Stimulated activated CD8-positive, alpha-beta memory T cell treated with anti-CD3 and anti-CD28 coated beads, Interleukin-2, amount 100 ng/mL, for 1 hour (primary cell): ENCODE measurements around the gene STUM.

Source experiments
- DNase-seq, 2 donors: peaks; one replicate each; pipeline ENCODE4 v3.0.0-alpha.2; 2020; ENCODE audit warnings: low read depth in 2 of 2

The STUM gene

DNA sequence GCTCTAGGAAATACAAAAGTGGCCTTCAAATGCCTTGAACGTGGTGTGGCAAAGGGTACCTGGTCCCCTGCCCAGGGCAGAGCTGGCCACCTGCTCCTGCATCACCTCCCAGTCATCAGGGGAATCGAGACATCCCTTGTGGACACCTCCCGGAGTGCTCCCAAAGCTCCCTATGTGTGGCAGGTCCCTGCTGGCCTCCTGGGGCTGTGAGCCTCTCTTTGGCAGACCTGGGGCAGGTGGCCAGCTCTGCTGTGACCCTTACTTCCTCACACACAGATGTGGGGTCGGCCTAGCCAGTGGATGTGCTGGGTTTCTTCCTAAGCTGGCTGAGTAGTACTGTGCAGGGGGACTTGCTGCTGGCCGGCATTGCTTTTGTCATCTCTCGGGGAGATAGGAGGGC, 104.0 kb downstream of the STUM start:
- no peak for DNase-seq

DNA sequence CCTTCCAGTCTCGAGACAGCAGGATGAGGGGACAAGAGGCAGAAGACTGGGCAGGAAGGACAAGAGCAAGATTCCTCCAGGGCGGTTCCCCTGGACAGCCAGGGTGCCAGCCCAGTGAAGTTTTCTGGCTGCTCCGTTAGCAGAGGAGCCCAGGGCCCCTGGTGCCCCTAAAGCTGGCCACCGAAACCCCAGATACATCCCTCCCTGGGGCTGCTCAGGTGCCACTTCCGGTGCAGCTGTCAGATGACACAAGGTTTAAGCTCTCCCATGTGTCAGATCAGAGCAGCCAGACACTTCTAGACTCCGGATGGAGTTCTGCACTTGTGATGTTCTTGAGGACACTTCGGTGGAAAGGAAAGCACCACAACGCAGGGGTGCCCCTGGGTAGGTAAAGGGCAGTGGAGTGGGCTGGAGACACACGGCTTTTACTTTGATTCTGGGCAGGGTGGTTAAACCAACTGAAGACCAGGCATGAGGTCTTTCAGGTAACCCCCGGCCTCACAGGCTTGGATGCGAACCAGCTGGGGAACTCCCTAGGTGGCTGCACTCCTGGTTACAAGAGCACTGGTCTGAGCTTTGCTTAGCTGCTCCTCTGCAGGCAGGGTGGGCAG, 104.9 kb downstream of the STUM start:
- DNase-seq = peak; percentile 33 to 39

DNA sequence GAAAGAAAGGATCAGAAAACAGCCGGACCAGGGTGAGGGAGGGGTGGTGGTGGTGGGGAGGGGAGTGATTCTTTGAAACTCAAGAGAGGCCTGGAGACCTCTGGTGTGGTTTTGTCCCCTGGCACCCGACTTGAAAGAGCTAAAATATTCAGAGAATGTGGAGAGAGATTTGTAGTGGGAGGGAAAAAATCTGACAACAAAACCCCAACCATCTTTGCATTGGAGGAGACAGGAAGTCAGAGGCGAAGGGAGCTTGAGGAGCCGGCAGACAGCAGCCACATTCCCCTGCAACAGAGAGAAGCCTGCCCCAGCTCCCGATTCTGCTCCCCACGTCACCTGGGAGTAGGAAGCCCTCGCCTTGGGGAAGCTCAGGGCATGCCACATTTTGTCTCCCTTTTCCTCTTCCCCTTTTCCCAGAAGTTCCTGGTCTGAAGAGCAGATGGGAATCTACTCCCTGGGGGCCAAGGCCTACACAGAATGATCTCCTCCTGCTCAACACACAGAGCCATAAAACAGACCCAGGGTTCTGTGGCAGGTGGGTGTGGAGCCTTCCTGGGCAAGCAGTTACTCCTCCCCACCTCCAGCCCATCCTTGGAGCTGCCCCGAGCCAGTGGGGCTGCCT, 105.6 kb downstream of the STUM start:
- DNase-seq = no peak

DNA sequence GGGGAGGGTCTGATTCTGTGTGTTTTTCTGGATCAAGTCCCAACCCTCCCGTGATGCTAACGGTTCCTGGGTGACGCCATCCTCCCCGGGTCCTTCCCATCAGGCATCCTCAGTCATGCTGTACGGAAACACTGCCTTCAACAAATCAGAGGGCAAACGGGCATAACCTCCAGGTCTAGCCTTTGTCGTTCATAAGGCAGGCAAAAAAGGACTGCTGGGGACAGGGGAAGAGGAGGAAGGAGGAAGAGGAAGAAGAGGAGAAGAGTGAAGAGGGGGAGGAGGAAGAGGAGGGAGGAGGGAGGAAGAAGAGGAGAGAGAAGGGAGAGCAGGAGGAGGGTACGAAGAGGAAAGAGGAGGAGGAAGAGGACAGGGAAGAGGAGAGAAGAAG, 106.1 kb downstream of the STUM start:
- DNase-seq = no peak

DNA sequence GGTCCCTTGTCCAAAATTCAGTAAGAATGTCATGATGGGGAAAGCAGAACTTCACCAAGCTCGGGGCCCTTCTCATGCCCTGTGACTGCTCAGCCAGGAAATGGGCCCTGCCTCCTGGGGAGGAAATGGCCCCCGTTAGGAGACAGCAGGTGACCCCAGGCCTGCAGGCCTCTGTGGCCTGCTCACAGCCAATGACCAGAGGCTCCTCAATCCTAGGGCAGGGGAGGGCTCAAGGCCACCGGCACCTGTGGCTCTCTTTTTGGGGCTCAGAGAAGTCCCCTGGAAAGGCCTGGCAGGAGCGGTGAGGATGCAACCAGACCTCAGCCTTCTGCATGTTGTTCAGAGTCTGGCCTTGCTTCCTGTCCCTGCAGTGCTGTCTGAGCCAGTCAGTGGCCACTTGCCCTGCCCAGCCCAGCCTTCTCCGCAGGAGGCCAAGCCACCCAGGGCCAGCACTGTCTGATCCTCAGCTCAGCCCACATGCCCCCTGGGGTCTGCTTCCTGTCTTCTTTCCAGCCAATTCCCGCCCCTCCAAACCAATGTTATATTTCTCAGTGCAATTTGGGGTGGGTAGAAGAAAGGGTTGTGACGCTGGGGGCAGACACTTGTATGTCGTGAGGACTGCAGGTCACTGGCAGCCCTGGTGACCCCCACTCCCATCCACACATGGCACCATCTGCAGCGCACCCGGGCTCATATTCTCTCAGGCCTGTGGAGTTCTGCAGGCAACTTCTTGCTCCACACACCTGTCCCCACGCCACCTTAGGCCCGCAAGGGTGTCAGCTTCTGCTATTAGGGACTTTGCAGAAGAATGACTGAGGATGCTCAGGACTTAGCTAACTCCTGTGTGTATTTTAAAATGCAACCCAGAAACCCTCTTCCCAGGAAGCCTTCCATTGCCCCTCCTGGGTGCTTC, 106.9 kb downstream of the STUM start:
- DNase-seq = no peak

DNA sequence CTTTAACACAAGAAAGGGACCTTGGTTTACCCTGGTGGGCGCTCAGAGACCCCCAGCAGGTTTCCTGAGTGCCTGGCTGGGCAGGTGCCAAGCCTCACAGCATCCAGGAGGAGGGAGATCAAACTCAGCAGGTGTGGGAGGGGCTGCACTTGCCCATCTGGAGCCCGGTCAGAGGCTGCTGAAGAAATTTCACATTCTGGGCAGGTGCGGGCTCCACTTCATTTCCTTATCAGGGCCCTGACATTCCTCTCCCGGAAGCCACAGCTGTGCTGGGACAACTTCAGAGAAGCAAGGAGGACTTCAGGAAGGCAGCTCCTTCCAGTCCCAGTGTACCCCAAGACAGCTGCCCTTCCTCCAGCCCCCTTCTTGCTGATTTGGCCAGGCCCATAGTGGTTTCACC, 107.6 kb downstream of the STUM start:
- no peak for DNase-seq

DNA sequence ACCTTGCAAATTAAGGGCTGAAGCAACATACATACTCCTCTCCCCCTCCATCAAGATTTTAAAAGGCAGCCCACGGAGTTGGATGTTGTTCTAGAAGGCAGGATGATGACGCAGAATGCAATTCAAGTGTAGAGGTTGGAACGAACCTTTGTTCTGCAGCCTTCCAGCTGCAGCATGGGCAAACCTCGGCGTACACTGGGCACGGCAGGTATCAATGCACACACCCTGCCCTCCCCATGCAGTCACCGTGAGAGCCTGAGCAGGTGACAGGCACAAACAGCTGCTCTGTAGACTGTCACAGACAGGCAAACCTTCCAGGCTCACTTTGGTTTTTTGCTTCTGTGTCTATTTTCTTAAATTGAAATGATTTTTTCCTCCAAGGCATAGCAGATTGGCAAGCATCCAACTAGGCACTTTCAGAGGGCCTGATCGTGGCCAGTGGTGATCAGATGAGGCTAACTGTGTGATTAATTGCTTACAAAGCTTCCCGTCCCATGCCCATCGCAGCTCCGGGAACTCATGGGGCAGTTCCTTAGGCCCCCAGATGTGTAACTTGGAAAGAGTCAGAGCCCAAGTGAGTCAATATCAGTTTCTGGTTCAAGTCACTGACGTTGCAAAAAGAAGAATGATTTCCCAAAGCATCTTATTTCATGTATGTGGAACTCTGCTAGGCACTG, 108.2 kb downstream of the STUM start:
- no peak for DNase-seq

DNA sequence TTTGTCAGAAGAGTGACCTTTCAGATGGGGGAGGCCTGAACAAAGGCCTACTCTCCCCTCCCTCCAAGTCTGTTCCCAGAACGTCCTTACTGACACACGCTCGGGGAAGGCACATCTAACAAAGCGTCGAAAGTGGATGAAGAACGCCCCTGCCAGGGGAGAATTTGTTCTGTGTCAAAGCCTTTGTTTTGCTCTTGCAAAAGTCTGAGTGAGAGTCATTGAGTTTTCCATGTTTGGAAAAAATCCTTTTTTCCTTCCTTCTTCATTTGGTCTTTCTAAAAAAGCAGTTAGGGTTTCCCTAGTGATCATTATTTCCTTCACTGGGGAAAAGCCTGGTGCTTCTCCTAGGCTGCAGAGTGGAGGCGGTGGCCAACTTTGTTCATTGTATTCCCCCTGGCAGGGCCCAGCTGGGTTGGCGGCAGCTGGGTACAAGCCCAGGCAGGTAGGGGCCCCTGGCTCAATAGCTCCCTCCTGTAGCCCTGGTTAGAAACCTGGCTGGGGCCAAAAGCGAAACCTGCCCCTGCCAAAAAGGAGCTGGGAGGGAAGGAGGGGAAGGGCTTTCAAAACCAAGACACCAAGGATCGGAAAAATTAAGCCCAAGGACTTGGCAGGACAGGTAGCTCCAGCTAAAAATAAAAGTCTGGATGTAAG, 109.5 kb downstream of the STUM start:
- no peak for DNase-seq

DNA sequence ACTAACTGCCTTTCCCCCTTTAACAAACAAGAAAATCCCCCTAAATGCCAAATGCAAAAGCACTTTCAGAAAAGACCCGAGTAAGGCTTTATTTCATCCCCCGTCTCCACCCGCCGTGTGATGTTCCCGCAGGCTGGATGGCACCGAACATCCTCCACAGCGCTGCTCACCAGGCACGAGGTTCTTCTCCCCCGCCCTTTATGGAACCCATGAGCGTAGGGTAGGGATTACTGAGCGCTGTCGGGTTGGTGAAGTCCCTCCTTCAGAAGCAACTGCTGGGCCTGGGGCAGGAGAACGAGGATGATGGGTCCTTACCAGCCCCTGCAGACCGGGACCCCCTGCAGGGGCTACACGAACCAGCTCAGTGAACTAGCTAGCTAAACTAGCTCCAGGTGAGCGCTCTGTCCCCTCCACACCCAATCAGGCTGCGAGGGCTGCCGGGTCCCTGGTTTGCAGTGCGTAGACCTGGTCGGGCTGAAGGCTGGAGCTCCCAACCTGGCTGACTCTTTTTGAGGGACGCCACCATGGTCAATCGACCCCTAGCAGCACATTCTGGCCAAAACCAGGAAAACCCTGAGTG, 110.1 kb downstream of the STUM start:
- DNase-seq = no peak
